Right atrium auricular region (tissue), 2 donors: ENCODE results near the gene LGR5. TPM values are rescaled to one million over a fixed set of nuclear protein-coding genes. Genes with fewer than 3 reads are reported as not detected.

Source experiments
- DNase-seq: peaks from one replicate; pipeline ENCODE4 v3.0.0-alpha.2; 2019; ENCODE audit warnings: low spot score
- H3K27ac ChIP-seq, 2 donors: fragments of 200-600 bp; sonication (generic); 1 replicate in 1 of 2; 2 replicates in 1 of 2; pipeline ENCODE4 v1.5.1; 2016 to 2019
- H3K27me3 ChIP-seq, 2 donors: fragments of 200-600 bp; sonication (generic); one replicate each; pipeline versions ENCODE4 v1.5.1 to v1.6.0; 2017 to 2019
- H3K36me3 ChIP-seq: fragments of 200-600 bp; sonication (generic); one replicate; pipeline ENCODE4 v1.5.1; 2016
- H3K4me1 ChIP-seq, 2 donors: fragments of 200-600 bp; sonication (generic); one replicate each; pipeline versions ENCODE4 v1.5.1 to v1.6.0; 2017 to 2019
- H3K4me3 ChIP-seq, 2 donors: fragments of 200-600 bp; sonication (generic); 1 replicate in 1 of 2; 2 replicates in 1 of 2; pipeline ENCODE4 v1.5.1; 2017 to 2019; ENCODE audit warnings: mild to moderate bottlenecking in 1 of 2, moderate library complexity in 1 of 2
- H3K9me3 ChIP-seq, 2 donors: fragments of 200-600 bp; sonication (generic); one replicate each; pipeline ENCODE4 v1.5.1; 2019
- CTCF ChIP-seq, 2 donors: fragments of 200-600 bp; sonication (generic); IDR thresholded peaks; one replicate each; pipeline ENCODE4 v1.5.1; 2019; ENCODE audit warnings: antibody characterized with exemption in 2 of 2
- total RNA-seq, 2 donors: library from RNA; depleted of rRNA; stranded (reverse); fragments of >200 nt; gene quantifications; one replicate each; pipeline ENCODE4 v1.1.0, GENCODE V29; 2016

Gene LGR5
- total RNA-seq, 2 donors from 2014 or later: 0.19 to 0.31 TPM

GRCh38 chr12:71440345-71440762 is 756 bp downstream of the LGR5 start:
- TF ChIP-seq CTCF (IDR thresholded peaks at IDR 0.05): no peak

GRCh38 chr12:71440763-71441748 is 1.5 kb downstream of the LGR5 start:
- Histone ChIP-seq H3K4me1 (peaks cover 0 to 24% of the 10 kb centered on the region in 2 donors), H3K36me3 (no peaks in the 10 kb centered on the region), H3K27me3 (peaks cover 0 to 9% of the 10 kb centered on the region in 2 donors), H3K27ac (no peak overlapping the region), H3K4me3 (peak overlapping the region in 1 of 2 donors; percentile 49), H3K9me3 (peaks cover 0 to 13% of the 10 kb centered on the region in 2 donors)
- no peak for DNase-seq
- TF ChIP-seq CTCF (IDR thresholded peaks at IDR 0.05): no peak

More at GRCh38 chr12:71440345-71440762, 756 bp downstream of the LGR5 start:
- no peak overlapping the region for H3K27ac ChIP-seq
- H3K4me1 ChIP-seq: peaks cover 0 to 24% of the 10 kb centered on the region in 2 donors
- H3K36me3 ChIP-seq: no peaks in the 10 kb centered on the region
- peaks cover 0 to 19% of the 10 kb centered on the region in 2 donors for H3K9me3 ChIP-seq
- no peak for DNase-seq
- H3K4me3 ChIP-seq: peak overlapping the region in 1 of 2 donors; percentile 49
- peaks cover 0 to 9% of the 10 kb centered on the region in 2 donors for H3K27me3 ChIP-seq

GRCh38 chr12:71441836-71442566 is 2.4 kb downstream of the LGR5 start:
- Histone ChIP-seq H3K4me3 (no peak overlapping the region), H3K36me3 (no peaks in the 10 kb centered on the region), H3K27ac (no peak overlapping the region), H3K9me3 (peaks cover 0 to 4% of the 10 kb centered on the region in 2 donors), H3K4me1 (peaks cover 0 to 24% of the 10 kb centered on the region in 2 donors), H3K27me3 (peaks cover 0 to 9% of the 10 kb centered on the region in 2 donors)
- no peak for DNase-seq
- no peak for TF ChIP-seq CTCF (IDR thresholded peaks at IDR 0.05)

GRCh38 chr12:71442567-71442931 is 3.0 kb downstream of the LGR5 start:
- no peaks in the 10 kb centered on the region for H3K36me3 ChIP-seq
- peaks cover 0 to 24% of the 10 kb centered on the region in 2 donors for H3K4me1 ChIP-seq
- peaks cover 0 to 9% of the 10 kb centered on the region in 2 donors for H3K27me3 ChIP-seq
- no peak for DNase-seq
- no peak overlapping the region for H3K4me3 ChIP-seq
- TF ChIP-seq CTCF (IDR thresholded peaks at IDR 0.05): no peak
- no peaks in the 10 kb centered on the region for H3K9me3 ChIP-seq
- no peak overlapping the region for H3K27ac ChIP-seq

- Histone ChIP-seq H3K27me3 (peaks cover 0 to 9% of the 10 kb centered on the region in 2 donors), H3K4me1 (peaks cover 0 to 7% of the 10 kb centered on the region in 2 donors)
Observed at GRCh38 chr12:71445071-71445470, 5.5 kb downstream of the LGR5 start.

More at GRCh38 chr12:71445071-71445470, 5.5 kb downstream of the LGR5 start:
- Histone ChIP-seq H3K9me3 (no peaks in the 10 kb centered on the region), H3K4me3 (no peak overlapping the region), H3K27ac (no peak overlapping the region), H3K36me3 (no peaks in the 10 kb centered on the region)
- no peak for DNase-seq
- no peak for TF ChIP-seq CTCF (IDR thresholded peaks at IDR 0.05)
